GM18951 (cell line): ENCODE results near the gene PLA2G7.
"Not testable (repeated sequence)": the region's sequence is repeated elsewhere in the genome, so short reads cannot be mapped to it uniquely, and the experiment has no call there.

Experiments
- POLR2A ChIP-seq: IDR thresholded peaks from 4 replicates; pipeline ENCODE4 v1.6.1; 2011; ENCODE audit warnings: mild to moderate bottlenecking; ENCODE audit not compliant: insufficient read length, insufficient read depth; ENCODE audit errors: extremely low read depth
- in situ Hi-C: fragments of 300-500 bp; cut with MboI; formaldehyde crosslinking; loops from one replicate; pipeline ENCODE4 v1.12.0; 2022; ENCODE audit warnings: low sequenced_read_pairs, mixed read lengths, inconsistent platforms; ENCODE audit not compliant: unreplicated experiment

PLA2G7 gene

GRCh38 chr6:46760925-46761324, 25.8 kb upstream of the PLA2G7 start:
- in situ Hi-C loops, result no loop called here

GRCh38 chr6:46758960-46759753, 24.0 kb upstream of the PLA2G7 start:
- in situ Hi-C loops, result no loop called here
- TF ChIP-seq POLR2A, result no peak

More at GRCh38 chr6:46760925-46761324, 25.8 kb upstream of the PLA2G7 start:
- TF ChIP-seq POLR2A, result no peak

- TF ChIP-seq POLR2A, result no peak
- in situ Hi-C loops, result no loop called here
Observed at GRCh38 chr6:46757214-46757596, 22.0 kb upstream of the PLA2G7 start.

- no peak for TF ChIP-seq POLR2A
- in situ Hi-C loops, result no loop called here
Observed at GRCh38 chr6:46756469-46757213, 21.5 kb upstream of the PLA2G7 start.

GRCh38 chr6:46755865-46756264, 20.7 kb upstream of the PLA2G7 start:
- TF ChIP-seq POLR2A, result no peak
- in situ Hi-C loops, result no loop called here

GRCh38 chr6:46751658-46752057, 16.5 kb upstream of the PLA2G7 start:
- in situ Hi-C loops, result no loop called here
- no peak for TF ChIP-seq POLR2A

GRCh38 chr6:46749731-46750130, 14.6 kb upstream of the PLA2G7 start:
- TF ChIP-seq POLR2A, result no peak
- in situ Hi-C loops, result no loop called here

GRCh38 chr6:46748940-46749503, 13.8 kb upstream of the PLA2G7 start:
- TF ChIP-seq POLR2A, result no peak

GRCh38 chr6:46746696-46747095, 11.5 kb upstream of the PLA2G7 start, which contains the start of gene ANKRD66:
Gene ANKRD66 (plus strand): TSS chr6:46746933. CDS start chr6:46751949, 5,016 bp downstream.
- in situ Hi-C loops, result no loop called here
- no peak for TF ChIP-seq POLR2A

More at GRCh38 chr6:46748940-46749503, 13.8 kb upstream of the PLA2G7 start:
- in situ Hi-C loops, result no loop called here

- in situ Hi-C loops, result no loop called here
- TF ChIP-seq POLR2A, result no peak
Observed at GRCh38 chr6:46745973-46746372, 10.8 kb upstream of the PLA2G7 start.

- in situ Hi-C loops, result not testable (repeated sequence)
Observed at GRCh38 chr6:46744159-46744725, 9.1 kb upstream of the PLA2G7 start.

GRCh38 chr6:46743425-46744158, 8.4 kb upstream of the PLA2G7 start:
- in situ Hi-C loops, result no loop called here
- no peak for TF ChIP-seq POLR2A

- in situ Hi-C loops, result no loop called here
- TF ChIP-seq POLR2A, result no peak
Observed at GRCh38 chr6:46741910-46742309, 6.7 kb upstream of the PLA2G7 start.
